Loucy (cell line): Measurements from ENCODE around the gene FAM117A.

Experiments used
- H2AFZ ChIP-seq: fragments of 200-600 bp; sonication (generic); 2 replicates; pipeline ENCODE4 v1.6.0; 2016; ENCODE audit warnings: antibody characterized with exemption, mild to moderate bottlenecking, low read length, moderate library complexity
- H3F3A ChIP-seq: fragments of 200-600 bp; 2 replicates; pipeline ENCODE4 v1.6.0; 2016; ENCODE audit warnings: antibody characterized with exemption, low read depth, mild to moderate bottlenecking
- H3K27me3 ChIP-seq: fragments of 200-600 bp; sonication (generic); 2 replicates; pipeline ENCODE4 v1.6.1; 2014; ENCODE audit warnings: low read length, mild to moderate bottlenecking; ENCODE audit not compliant: insufficient read depth, poor library complexity, severe bottlenecking
- H3K36me3 ChIP-seq: fragments of 200-600 bp; sonication (generic); 2 replicates; pipeline ENCODE4 v1.6.1; 2016; ENCODE audit warnings: low read length; ENCODE audit not compliant: insufficient read depth
- H3K4me1 ChIP-seq: fragments of 200-600 bp; sonication (generic); 2 replicates; pipeline ENCODE4 v1.5.1; 2014; ENCODE audit warnings: low read length, mild to moderate bottlenecking; ENCODE audit not compliant: insufficient read depth, poor library complexity, severe bottlenecking
- H3K4me2 ChIP-seq: fragments of 200-600 bp; sonication (generic); 2 replicates; pipeline ENCODE4 v1.6.0; 2014; ENCODE audit warnings: antibody characterized with exemption, low read length, low read depth, mild to moderate bottlenecking; ENCODE audit not compliant: poor library complexity, severe bottlenecking
- H3K4me3 ChIP-seq: fragments of 200-600 bp; sonication (generic); 2 replicates; pipeline ENCODE4 v1.5.1; 2014; ENCODE audit warnings: low read length, mild to moderate bottlenecking, mixed read lengths; ENCODE audit not compliant: poor library complexity, severe bottlenecking
- H3K79me2 ChIP-seq: fragments of 200-600 bp; sonication (generic); 2 replicates; pipeline ENCODE4 v1.6.1; 2014; ENCODE audit warnings: low read length; ENCODE audit not compliant: insufficient read depth
- H3K9ac ChIP-seq: fragments of 200-600 bp; sonication (generic); 2 replicates; pipeline ENCODE4 v1.6.0; 2014; ENCODE audit warnings: mild to moderate bottlenecking, low read depth, low read length, moderate library complexity; ENCODE audit not compliant: poor library complexity, severe bottlenecking
- H3K9me2 ChIP-seq: fragments of 200-600 bp; sonication (generic); replicated peaks from 2 replicates; pipeline ENCODE4 v1.6.1; 2016; ENCODE audit warnings: low read depth, low read length, mixed read lengths
- H3K9me3 ChIP-seq: fragments of 200-600 bp; sonication (generic); 2 replicates; pipeline ENCODE4 v1.6.1; 2014; ENCODE audit warnings: mild to moderate bottlenecking, antibody characterized with exemption, low read length, low read depth; ENCODE audit not compliant: insufficient read depth
- H4K20me1 ChIP-seq: fragments of 200-600 bp; sonication (generic); 2 replicates; pipeline ENCODE4 v1.6.0; 2014; ENCODE audit warnings: antibody characterized with exemption, low read length, mild to moderate bottlenecking; ENCODE audit not compliant: insufficient read depth, poor library complexity, severe bottlenecking
- EZH2phosphoT487 ChIP-seq: fragments of 200-600 bp; IDR thresholded peaks from 2 replicates; pipeline ENCODE4 v1.6.1; 2018; ENCODE audit warnings: antibody characterized with exemption, mild to moderate bottlenecking, moderate library complexity, borderline replicate concordance
- TF ChIP-seq, protein P1 (sequence below): fragments of 200-600 bp; sonication (generic); conservative IDR thresholded peaks from 2 replicates; pipeline ENCODE4 v1.5.1; 2014; ENCODE audit warnings: mild to moderate bottlenecking, antibody characterized with exemption, low read length

Gene FAM117A

GRCh38 chr17:49698005-49698404 is 65.9 kb downstream of the FAM117A start:
- Histone ChIP-seq H3K4me2 (no peak overlapping the region), H3K4me1 (peaks cover 7% of the 10 kb centered on the region), H3K9ac (no peak overlapping the region), H3K4me3 (no peak overlapping the region), H3F3A (no peaks in the 10 kb centered on the region), H3K36me3 (peaks cover 29% of the 10 kb centered on the region), H3K9me2 (no peaks in the 10 kb centered on the region), H3K79me2 (no peaks in the 10 kb centered on the region), H4K20me1 (no peaks in the 10 kb centered on the region), H2AFZ (no peak overlapping the region), H3K27me3 (no peaks in the 10 kb centered on the region), H3K9me3 (no peaks in the 10 kb centered on the region)
- TF ChIP-seq, protein P1, sequence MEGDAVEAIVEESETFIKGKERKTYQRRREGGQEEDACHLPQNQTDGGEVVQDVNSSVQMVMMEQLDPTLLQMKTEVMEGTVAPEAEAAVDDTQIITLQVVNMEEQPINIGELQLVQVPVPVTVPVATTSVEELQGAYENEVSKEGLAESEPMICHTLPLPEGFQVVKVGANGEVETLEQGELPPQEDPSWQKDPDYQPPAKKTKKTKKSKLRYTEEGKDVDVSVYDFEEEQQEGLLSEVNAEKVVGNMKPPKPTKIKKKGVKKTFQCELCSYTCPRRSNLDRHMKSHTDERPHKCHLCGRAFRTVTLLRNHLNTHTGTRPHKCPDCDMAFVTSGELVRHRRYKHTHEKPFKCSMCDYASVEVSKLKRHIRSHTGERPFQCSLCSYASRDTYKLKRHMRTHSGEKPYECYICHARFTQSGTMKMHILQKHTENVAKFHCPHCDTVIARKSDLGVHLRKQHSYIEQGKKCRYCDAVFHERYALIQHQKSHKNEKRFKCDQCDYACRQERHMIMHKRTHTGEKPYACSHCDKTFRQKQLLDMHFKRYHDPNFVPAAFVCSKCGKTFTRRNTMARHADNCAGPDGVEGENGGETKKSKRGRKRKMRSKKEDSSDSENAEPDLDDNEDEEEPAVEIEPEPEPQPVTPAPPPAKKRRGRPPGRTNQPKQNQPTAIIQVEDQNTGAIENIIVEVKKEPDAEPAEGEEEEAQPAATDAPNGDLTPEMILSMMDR = no peak
- TF ChIP-seq EZH2phosphoT487 = no peak

GRCh38 chr17:49696233-49696761 is 67.6 kb downstream of the FAM117A start:
- Histone ChIP-seq H3K27me3 (no peaks in the 10 kb centered on the region), H3K36me3 (peaks cover 13% of the 10 kb centered on the region), H3F3A (no peaks in the 10 kb centered on the region), H3K9me2 (no peaks in the 10 kb centered on the region), H4K20me1 (no peaks in the 10 kb centered on the region), H3K79me2 (no peaks in the 10 kb centered on the region), H3K4me3 (no peak overlapping the region), H2AFZ (no peak overlapping the region), H3K9ac (peak overlapping the region; percentile 5), H3K4me2 (no peak overlapping the region), H3K4me1 (peaks cover 7% of the 10 kb centered on the region), H3K9me3 (no peaks in the 10 kb centered on the region)
- TF ChIP-seq, protein P1 = no peak
- TF ChIP-seq EZH2phosphoT487 = no peak

GRCh38 chr17:49695698-49696232 is 68.2 kb downstream of the FAM117A start:
- Histone ChIP-seq H3K36me3 (peaks cover 7% of the 10 kb centered on the region; the same call in 1 of the 2 replicates), H3K4me3 (no peak overlapping the region), H3K9ac (peak overlapping the region; percentile 5), H3K4me2 (no peak overlapping the region), H3K79me2 (no peaks in the 10 kb centered on the region), H2AFZ (no peak overlapping the region), H3K9me2 (no peaks in the 10 kb centered on the region), H3K9me3 (no peaks in the 10 kb centered on the region), H4K20me1 (no peaks in the 10 kb centered on the region), H3K4me1 (peaks cover 7% of the 10 kb centered on the region), H3F3A (no peaks in the 10 kb centered on the region), H3K27me3 (no peaks in the 10 kb centered on the region)
- TF ChIP-seq, protein P1 = no peak
- TF ChIP-seq EZH2phosphoT487 = no peak
